MCF 10A (cell line): ENCODE measurements around the gene PTPRN2. TPM values are rescaled to one million over a fixed set of nuclear protein-coding genes. Genes with fewer than 3 reads are reported as not detected.

Experiments used
- BruUV-seq: library from RNA; stranded (reverse); fragments of 400-500 nt; replicated peaks from 2 replicates; lab custom pipeline; 2021; lab: Mats Ljungman, UMichigan
- CTCF ChIA-PET: fragments of 300-600 bp; sonication (Branson Sonifier 250); formaldehyde crosslinking; extraction: SDS; loops from one replicate; lab custom pipeline; 2021; ENCODE audit warnings: antibody characterized with exemption, inconsistent platforms; lab: Yijun Ruan, JAX
- POLR2A ChIA-PET: fragments of 300-600, 350-650 bp; sonication (Branson Sonifier 250); formaldehyde crosslinking; extraction: SDS; loops from one replicate; lab custom pipeline; 2020; ENCODE audit warnings: antibody characterized with exemption, inconsistent platforms; lab: Yijun Ruan, JAX
- DNase-seq: peaks from one replicate; pipeline ENCODE4 v3.0.0-alpha.2; 2018; ENCODE audit not compliant: unreplicated experiment
- H3K27ac Mint-ChIP-seq: one replicate; pipeline ENCODE4 v1.8.0; 2022; ENCODE audit warnings: mild to moderate bottlenecking, low read depth, mixed read lengths; ENCODE audit not compliant: unreplicated experiment
- H3K27me3 Mint-ChIP-seq: one replicate; pipeline ENCODE4 v1.8.0; 2022; ENCODE audit warnings: mixed read lengths; ENCODE audit not compliant: insufficient read depth, unreplicated experiment
- H3K36me3 Mint-ChIP-seq: one replicate; pipeline ENCODE4 v1.8.0; 2022; ENCODE audit warnings: mild to moderate bottlenecking, moderate library complexity, mixed read lengths; ENCODE audit not compliant: insufficient read depth, unreplicated experiment
- H3K4me1 Mint-ChIP-seq: one replicate; pipeline ENCODE4 v1.8.0; 2022; ENCODE audit warnings: mixed read lengths; ENCODE audit not compliant: insufficient read depth, unreplicated experiment
- H3K4me3 Mint-ChIP-seq: one replicate; pipeline ENCODE4 v1.8.0; 2022; ENCODE audit warnings: mild to moderate bottlenecking, moderate library complexity, mixed read lengths; ENCODE audit not compliant: unreplicated experiment
- H3K9me3 Mint-ChIP-seq: one replicate; pipeline ENCODE4 v1.8.0; 2022; ENCODE audit warnings: mixed read lengths; ENCODE audit not compliant: unreplicated experiment
- CTCF ChIP-seq: fragments of 200-600 bp; IDR thresholded peaks from one replicate; pipeline ENCODE4 v1.8.0; 2022; ENCODE audit warnings: antibody characterized with exemption, mild to moderate bottlenecking; ENCODE audit not compliant: unreplicated experiment
- intact Hi-C: fragments of 100-400 bp; cut with micrococcal nuclease; formaldehyde crosslinking; loops from 2 replicates; pipeline ENCODE4 v1.14.1; 2022
- total RNA-seq: library from RNA; stranded (reverse); gene quantifications from 2 replicates; pipeline ENCODE4 v1.2.3, GENCODE V29; 2022

Gene PTPRN2
- total RNA-seq, 1 experiment from 2014 or later: 4.5 TPM

DNA sequence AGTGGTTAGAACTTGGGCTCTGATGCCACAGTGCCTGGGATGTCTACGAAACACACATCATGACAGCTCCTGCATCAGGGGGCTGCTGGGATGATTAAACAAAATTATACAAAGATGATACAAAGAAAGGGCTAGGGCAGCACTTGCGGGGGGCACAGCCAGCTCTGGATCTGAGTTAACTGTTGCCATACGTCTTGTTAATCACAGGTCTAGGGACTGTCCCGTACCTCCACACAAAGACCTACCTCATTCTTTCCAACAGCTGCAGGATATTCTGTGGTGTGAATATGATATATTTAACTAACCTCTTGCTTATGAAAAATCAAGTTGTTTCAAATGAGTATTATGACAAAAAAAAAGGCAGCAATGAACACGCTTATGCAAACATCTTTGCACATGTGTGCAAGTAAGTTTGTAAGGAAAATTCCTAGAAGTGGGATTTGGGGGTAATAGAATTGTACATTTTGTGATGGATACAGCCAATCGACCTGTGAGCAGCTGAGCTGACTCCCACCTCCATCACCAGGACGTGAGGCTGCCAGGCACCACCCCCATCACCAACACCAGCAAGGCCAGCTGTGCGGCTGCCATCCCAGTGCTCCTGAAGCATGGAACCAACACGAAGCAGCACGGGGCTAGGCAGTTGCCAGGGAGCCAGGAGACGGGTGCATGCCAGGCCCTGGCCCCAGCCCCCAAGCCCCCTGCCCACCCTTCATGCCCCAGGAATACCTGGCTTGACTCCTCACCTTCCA is 23.5 kb downstream of the PTPRN2 start:
- no peak for DNase-seq
- CTCF ChIA-PET: no interaction called here
- Mint-ChIP-seq H3K9me3 (no peaks in the 10 kb centered on the region), H3K27me3 (peaks cover 25% of the 10 kb centered on the region), H3K36me3 (no peaks in the 10 kb centered on the region), H3K4me1 (no peaks in the 10 kb centered on the region), H3K4me3 (no peak overlapping the region), H3K27ac (no peak overlapping the region)
- intact Hi-C loops: no loop called here
- POLR2A ChIA-PET: no interaction called here
- TF ChIP-seq CTCF: no peak
- no TSS peak for BruUV-seq

DNA sequence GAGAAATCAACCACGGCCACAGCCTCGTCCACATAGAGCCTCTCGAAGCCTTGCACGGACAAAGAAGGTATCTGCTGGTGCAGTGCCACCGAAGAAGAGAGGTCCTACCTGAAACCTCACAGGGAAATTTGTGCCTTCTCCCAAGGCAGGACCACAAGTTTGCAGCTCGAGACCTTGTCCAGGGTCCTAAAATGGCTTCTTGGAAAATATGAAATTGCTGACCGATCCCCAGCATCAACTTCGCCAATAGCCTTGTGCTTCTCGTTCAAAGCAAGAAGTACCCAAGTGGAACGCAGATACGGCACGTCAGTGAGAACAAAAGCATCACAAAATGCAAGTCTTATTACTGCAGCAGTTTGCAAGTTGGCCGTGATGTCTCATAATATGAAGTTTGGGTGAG is 24.6 kb downstream of the PTPRN2 start:
- intact Hi-C loops: no loop called here
- TF ChIP-seq CTCF: no peak
- no peak for DNase-seq
- peaks cover 25% of the 10 kb centered on the region for H3K27me3 Mint-ChIP-seq
- no peak overlapping the region for H3K4me3 Mint-ChIP-seq
- ChIA-PET CTCF (interaction anchor here (1.1 kb wide), 1 partner anchor 45 kb away, joined by 4 read pairs; no protein-coding TSS in a partner anchor), POLR2A (interaction anchor here (0.6 to 1.3 kb wide), 2 partner anchors 17 to 55 kb away, joined by 3 read pairs; no protein-coding TSS in a partner anchor)
- BruUV-seq: no TSS peak
- no peaks in the 10 kb centered on the region for H3K36me3 Mint-ChIP-seq
- no peaks in the 10 kb centered on the region for H3K4me1 Mint-ChIP-seq
- H3K9me3 Mint-ChIP-seq: no peaks in the 10 kb centered on the region
- H3K27ac Mint-ChIP-seq: no peak overlapping the region

DNA sequence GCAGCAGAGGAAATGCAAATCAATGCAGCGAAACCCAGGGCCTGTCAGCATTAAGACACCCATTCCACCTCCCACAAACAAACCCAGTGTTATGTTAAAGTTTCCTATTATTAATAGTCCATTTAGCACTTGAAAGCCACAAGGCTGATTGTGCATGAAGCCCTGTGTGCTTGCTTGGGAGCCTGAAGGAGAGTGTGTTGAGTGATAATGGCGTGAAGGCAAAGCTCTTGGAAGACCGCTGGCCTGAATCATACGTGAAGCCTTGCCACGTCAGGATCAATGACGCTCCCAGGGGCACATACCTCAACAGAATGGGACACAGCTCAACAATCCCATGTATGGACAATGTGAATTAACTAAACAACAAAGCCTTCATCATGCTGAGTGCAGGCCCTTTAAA is 25.1 kb downstream of the PTPRN2 start:
- Mint-ChIP-seq H3K27ac (no peak overlapping the region), H3K4me3 (no peak overlapping the region), H3K4me1 (no peaks in the 10 kb centered on the region), H3K9me3 (no peaks in the 10 kb centered on the region), H3K27me3 (peaks cover 25% of the 10 kb centered on the region), H3K36me3 (no peaks in the 10 kb centered on the region)
- DNase-seq: no peak
- no peak for TF ChIP-seq CTCF
- POLR2A ChIA-PET: interaction anchor here (0.6 to 1.3 kb wide), 2 partner anchors 18 to 55 kb away, joined by 3 read pairs; no protein-coding TSS in a partner anchor
- CTCF ChIA-PET: interaction anchor here (0.7 to 1.1 kb wide), 4 partner anchors 13 to 83 kb away, joined by 3 to 4 read pairs (median 4); no protein-coding TSS in a partner anchor
- intact Hi-C loops: no loop called here
- no TSS peak for BruUV-seq

DNA sequence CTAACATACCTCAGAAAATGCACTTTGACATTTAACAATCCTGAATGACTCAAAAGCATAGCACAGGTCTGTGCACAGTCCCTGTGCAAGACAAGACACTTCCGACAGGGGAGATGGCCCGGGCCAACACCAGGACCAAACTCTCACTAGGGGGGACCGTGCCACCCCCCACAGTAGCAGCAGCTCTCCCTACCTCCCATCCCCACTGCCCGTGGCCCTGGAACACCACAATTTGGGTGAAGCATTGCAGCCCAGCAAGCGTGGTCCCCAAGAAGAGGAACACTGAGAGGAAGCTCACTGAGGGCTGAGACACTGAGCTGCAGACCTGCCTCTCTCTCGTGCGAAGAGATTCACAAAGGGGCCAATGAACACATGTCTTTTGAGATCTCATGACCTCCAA is 26.0 kb downstream of the PTPRN2 start:
- no peaks in the 10 kb centered on the region for H3K36me3 Mint-ChIP-seq
- DNase-seq: no peak
- ChIA-PET POLR2A (no interaction called here), CTCF (interaction anchor here (0.7 to 0.9 kb wide), 2 partner anchors 15 to 64 kb away, joined by 3 to 4 read pairs; no protein-coding TSS in a partner anchor)
- H3K27ac Mint-ChIP-seq: no peak overlapping the region
- H3K9me3 Mint-ChIP-seq: no peaks in the 10 kb centered on the region
- no TSS peak for BruUV-seq
- H3K4me1 Mint-ChIP-seq: no peaks in the 10 kb centered on the region
- no peak for TF ChIP-seq CTCF
- H3K4me3 Mint-ChIP-seq: no peak overlapping the region
- peaks cover 25% of the 10 kb centered on the region for H3K27me3 Mint-ChIP-seq
- intact Hi-C loops: no loop called here
